GM10266 (cell line): ENCODE measurements around the gene RPL15.

Experiments used
- DNase-seq: peaks from one replicate; pipeline ENCODE4 v3.0.0; 2012; ENCODE audit errors: extremely low spot score
- TF ChIP-seq, protein P1 (sequence below): IDR thresholded peaks from 2 replicates; pipeline ENCODE4 v1.5.1; 2012; ENCODE audit warnings: mild to moderate bottlenecking, low read depth; ENCODE audit not compliant: control insufficient read depth, insufficient read depth; ENCODE audit errors: missing control alignments

Gene RPL15

DNA sequence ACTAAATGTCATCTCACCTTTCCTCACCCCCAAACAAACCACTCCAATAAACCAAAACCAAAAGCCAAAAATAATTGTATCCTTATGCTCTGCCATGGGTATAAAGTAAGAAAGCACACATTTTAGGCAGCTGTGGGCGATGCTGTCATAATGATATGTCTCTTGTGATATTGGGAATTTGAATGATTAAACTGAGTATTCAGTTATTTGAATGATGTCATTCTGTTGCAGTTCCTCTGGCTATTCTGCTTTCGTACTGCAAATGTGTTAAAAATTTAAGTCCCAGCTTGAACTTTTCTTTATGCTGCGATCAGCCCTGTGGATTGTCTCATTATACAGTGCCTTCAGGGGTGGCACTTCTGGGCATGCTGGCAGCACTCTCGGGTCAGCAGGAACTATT lies 17.3 kb downstream of the RPL15 start:
- TF ChIP-seq, protein P1, sequence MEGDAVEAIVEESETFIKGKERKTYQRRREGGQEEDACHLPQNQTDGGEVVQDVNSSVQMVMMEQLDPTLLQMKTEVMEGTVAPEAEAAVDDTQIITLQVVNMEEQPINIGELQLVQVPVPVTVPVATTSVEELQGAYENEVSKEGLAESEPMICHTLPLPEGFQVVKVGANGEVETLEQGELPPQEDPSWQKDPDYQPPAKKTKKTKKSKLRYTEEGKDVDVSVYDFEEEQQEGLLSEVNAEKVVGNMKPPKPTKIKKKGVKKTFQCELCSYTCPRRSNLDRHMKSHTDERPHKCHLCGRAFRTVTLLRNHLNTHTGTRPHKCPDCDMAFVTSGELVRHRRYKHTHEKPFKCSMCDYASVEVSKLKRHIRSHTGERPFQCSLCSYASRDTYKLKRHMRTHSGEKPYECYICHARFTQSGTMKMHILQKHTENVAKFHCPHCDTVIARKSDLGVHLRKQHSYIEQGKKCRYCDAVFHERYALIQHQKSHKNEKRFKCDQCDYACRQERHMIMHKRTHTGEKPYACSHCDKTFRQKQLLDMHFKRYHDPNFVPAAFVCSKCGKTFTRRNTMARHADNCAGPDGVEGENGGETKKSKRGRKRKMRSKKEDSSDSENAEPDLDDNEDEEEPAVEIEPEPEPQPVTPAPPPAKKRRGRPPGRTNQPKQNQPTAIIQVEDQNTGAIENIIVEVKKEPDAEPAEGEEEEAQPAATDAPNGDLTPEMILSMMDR, result no peak
- no peak for DNase-seq

DNA sequence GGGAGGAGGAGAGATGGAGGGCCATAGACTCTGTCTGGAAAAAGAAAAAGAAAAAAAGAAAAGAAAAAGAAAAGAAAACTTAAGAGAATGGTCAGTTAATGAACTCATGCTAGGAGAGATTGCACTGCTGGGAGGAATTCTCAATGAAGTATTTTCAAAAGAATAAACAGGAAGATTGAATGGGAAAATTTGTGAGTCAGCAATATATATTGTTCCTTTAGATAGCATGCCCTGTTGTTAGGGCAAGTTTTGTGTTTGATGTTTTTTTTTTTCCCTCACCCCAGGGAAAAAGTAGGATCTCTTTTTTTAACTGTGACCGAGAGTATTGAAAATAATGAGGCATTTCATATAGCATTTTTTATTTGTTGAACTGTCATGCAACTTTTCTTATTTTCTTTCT lies 20.4 kb downstream of the RPL15 start:
- TF ChIP-seq, protein P1, result no peak
- DNase-seq, result no peak

DNA sequence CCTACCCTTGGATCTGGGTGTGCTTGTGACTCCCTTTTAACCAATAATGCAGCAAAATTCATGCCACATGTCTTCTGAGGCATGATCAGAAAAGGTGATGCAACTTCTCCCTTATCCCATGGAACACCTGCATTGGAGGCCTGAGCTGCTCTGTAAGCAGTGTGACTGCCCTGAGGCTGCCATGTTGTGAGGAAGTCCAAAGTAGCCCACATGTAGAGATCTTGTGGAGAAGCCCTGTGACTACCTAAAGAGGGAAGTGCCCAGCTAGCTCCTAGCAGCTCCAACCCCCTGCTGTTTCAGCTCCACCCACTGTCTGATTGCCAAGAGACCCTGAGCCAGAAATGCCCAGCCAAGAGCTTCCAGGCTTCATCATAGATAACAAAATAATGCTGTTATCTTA lies 21.8 kb downstream of the RPL15 start:
- DNase-seq, result no peak
- TF ChIP-seq, protein P1, result no peak

DNA sequence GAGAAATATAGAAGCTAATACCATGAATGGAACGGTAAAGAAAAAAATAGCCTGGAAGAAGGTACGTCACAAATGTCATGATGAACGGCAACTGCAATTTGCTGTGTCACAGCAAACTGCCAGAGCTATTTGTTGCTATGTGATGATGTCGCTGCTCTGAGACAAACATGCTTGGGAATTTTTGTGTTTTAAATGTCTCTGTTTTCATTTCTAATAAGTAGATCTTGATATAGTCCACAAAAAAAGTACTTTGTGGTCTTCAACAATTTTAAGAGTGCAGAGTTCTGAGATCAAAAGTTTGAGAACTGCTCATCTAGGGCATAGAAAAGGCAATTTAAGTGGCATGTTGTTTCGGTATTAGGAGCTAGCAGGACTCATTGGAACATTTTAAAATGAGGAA lies 23.8 kb downstream of the RPL15 start:
- TF ChIP-seq, protein P1, result no peak
- DNase-seq, result no peak

DNA sequence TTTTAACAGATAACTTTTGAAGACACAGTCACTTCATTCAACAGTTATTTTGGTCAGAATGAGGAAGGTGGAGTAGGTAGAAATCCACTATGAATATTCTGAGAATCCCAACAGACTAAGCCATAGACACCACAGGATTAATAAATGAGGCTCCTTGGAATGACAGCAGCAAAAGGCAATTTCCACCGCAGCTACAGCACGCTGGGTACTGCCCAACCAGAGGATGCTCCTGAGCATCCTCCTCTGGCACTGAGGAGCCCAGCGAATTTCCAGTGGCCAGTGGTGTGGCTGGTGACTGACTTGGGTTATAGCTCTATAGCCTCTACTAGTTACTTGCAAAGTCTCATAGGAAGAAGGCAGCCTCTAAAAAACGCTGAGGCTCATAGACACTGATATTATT lies 24.5 kb downstream of the RPL15 start:
- TF ChIP-seq, protein P1, result no peak
- no peak for DNase-seq

DNA sequence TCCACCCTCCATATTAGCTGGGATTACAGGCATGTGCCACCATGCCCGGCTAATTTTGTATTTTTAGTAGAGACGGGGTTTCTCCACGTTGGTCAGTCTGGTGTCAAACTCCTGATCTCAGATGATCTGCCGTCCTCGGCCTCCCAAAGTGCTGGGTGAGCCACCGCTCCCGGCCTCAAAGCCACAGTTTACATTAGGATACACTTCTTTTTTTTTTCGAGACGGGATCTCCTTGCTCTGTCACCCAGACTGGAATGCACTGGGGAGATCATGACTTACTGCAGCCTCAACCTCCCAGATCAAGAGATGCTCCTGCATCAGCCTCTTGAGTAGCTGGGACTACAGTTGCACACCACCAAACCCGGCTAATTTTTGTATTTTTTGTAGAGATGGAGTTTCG lies 25.6 kb downstream of the RPL15 start:
- no peak for DNase-seq
- TF ChIP-seq, protein P1, result no peak

DNA sequence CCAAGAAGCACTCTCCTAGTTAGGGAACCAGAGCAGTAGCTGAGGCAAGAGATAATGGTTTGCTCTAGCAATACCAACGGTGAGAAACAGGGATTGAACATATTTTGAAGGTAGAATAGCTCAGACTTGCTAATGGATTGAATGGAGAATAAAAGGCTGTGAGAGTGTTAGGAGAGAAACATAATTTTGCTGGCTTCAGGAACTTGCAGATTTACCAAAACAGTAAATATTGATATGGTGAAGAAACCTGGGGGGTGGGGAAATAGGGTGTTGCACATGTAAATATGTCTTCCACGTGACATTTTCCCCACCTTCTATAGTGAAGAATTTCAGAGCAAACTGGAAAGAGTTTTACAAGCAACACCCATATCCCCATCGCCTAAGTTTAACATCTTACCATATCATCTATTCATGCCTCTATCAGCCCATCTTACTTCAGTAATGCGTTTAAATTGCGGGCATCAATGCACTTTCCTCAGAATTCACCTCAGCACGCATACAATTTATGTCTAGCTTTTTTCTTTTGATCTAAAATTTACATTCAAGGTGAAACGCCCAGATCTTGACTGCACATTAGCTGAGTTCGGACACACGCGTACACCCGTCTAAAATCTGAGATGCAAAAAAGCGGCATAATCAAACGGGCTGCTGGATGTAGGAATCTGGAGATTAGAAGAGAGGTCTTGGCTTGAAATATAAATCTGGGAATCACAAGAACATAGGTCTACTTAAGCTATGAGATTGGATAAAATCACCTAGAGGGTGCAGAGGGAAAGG lies 27.3 kb downstream of the RPL15 start:
- TF ChIP-seq, protein P1, result no peak
- no peak for DNase-seq
